Stimulated activated CD8-positive, alpha-beta memory T cell treated with anti-CD3 and anti-CD28 coated beads, Interleukin-15, amount 100 ng/mL, for 48 hours (primary cell): ENCODE data around the gene KCND3.
A peak's percentile ranks its signal among the peaks of the same experiment; 100 is the strongest.

ENCODE experiments used
- DNase-seq, 2 donors: peaks; one replicate each; pipeline ENCODE4 v3.0.0-alpha.2; 2020; ENCODE audit warnings: low read depth in 2 of 2

KCND3 gene

GRCh38 chr1:111778066-111778465 is 211.4 kb downstream of the KCND3 start:
- no peak for DNase-seq

- no peak for DNase-seq
Measured at GRCh38 chr1:111777301-111777700, 212.2 kb downstream of the KCND3 start.

GRCh38 chr1:111776861-111777260 is 212.6 kb downstream of the KCND3 start:
- DNase-seq = no peak

- DNase-seq = no peak
Measured at GRCh38 chr1:111776391-111776790, 213.1 kb downstream of the KCND3 start.

GRCh38 chr1:111775966-111776365 is 213.5 kb downstream of the KCND3 start:
- no peak for DNase-seq

GRCh38 chr1:111770916-111771315 is 218.6 kb downstream of the KCND3 start:
- DNase-seq = no peak

GRCh38 chr1:111769517-111770146 is 219.8 kb downstream of the KCND3 start:
- no peak for DNase-seq

- DNase-seq = no peak
Measured at GRCh38 chr1:111768625-111769024, 220.8 kb downstream of the KCND3 start.

GRCh38 chr1:111768023-111768422 is 221.4 kb downstream of the KCND3 start:
- DNase-seq = no peak

GRCh38 chr1:111762332-111762731 is 227.1 kb downstream of the KCND3 start:
- no peak for DNase-seq

GRCh38 chr1:111761717-111762116 is 227.8 kb downstream of the KCND3 start:
- DNase-seq = no peak

GRCh38 chr1:111758373-111758772 is 231.1 kb downstream of the KCND3 start:
- no peak for DNase-seq

GRCh38 chr1:111756124-111756513 is 233.3 kb downstream of the KCND3 start:
- no peak for DNase-seq

GRCh38 chr1:111755331-111756123 is 233.9 kb downstream of the KCND3 start, which contains the start of gene DDX20:
Gene DDX20, plus strand, starts transcription at chr1:111755901. Its CDS starts 24 bp downstream, at chr1:111755925.
- peak; percentile 89 to 91 for DNase-seq

GRCh38 chr1:111754984-111755330 is 234.5 kb downstream of the KCND3 start:
- no peak for DNase-seq

- no peak for DNase-seq
Measured at GRCh38 chr1:111751906-111752575, 237.4 kb downstream of the KCND3 start.

- DNase-seq = no peak
Measured at GRCh38 chr1:111750856-111751255, 238.6 kb downstream of the KCND3 start.

- DNase-seq = no peak
Measured at GRCh38 chr1:111749628-111750027, 239.8 kb downstream of the KCND3 start.

GRCh38 chr1:111747947-111748346 is 241.5 kb downstream of the KCND3 start:
- no peak for DNase-seq

- peak; percentile 35 to 54 for DNase-seq
Measured at GRCh38 chr1:111747282-111747734, 242.2 kb downstream of the KCND3 start.

- DNase-seq = no peak
Measured at GRCh38 chr1:111746614-111746999, 242.9 kb downstream of the KCND3 start.

GRCh38 chr1:111745675-111746613 is 243.5 kb downstream of the KCND3 start:
- no peak for DNase-seq
